T-helper 17 cell (primary cell): ENCODE data around the gene TIGAR. TPM values are rescaled to one million over a fixed set of nuclear protein-coding genes. Genes with fewer than 3 reads are reported as not detected.
A peak's percentile ranks its signal among the peaks of the same experiment; 100 is the strongest.

ENCODE experiments used
- ATAC-seq: fragments of 150-1000 bp; cut with Tn5 transposase; 2 replicates; pipeline ENCODE4 v1.10.0; 2021; ENCODE audit warnings: mild to moderate bottlenecking, moderate library complexity
- DNase-seq, 3 donors: peaks; one replicate each; pipeline versions ENCODE4 v3.0.0 to v3.0.0-alpha.2; 2020 to 2021
- H3K9me3 ChIP-seq: one replicate; pipeline ENCODE4 v1.7.0; 2013; ENCODE audit warnings: low read length, mild to moderate bottlenecking; ENCODE audit not compliant: control insufficient read depth, poor library complexity, severe bottlenecking
- H3K27ac Mint-ChIP-seq: one replicate; pipeline ENCODE4 v1.8.0; 2022; ENCODE audit warnings: mild to moderate bottlenecking, moderate library complexity, mixed read lengths
- H3K27me3 Mint-ChIP-seq: one replicate; pipeline ENCODE4 v1.8.0; 2022; ENCODE audit warnings: mixed read lengths
- H3K36me3 Mint-ChIP-seq: one replicate; pipeline ENCODE4 v1.8.0; 2022; ENCODE audit warnings: low read depth, mixed read lengths
- H3K4me1 Mint-ChIP-seq: one replicate; pipeline ENCODE4 v1.8.0; 2022; ENCODE audit warnings: mild to moderate bottlenecking, mixed read lengths
- H3K4me3 Mint-ChIP-seq: one replicate; pipeline ENCODE4 v1.8.0; 2022; ENCODE audit warnings: mild to moderate bottlenecking, moderate library complexity, mixed read lengths
- total RNA-seq, 4 donors: library from RNA in 2 of 4; stranded (reverse) in 2 of 4; gene quantifications; one replicate each; pipeline ENCODE4 v1.2.3 and lab custom pipeline; 2022 to 2026

The TIGAR gene
- total RNA-seq, 2 donors from 2014 or later = 7.8 to 10.7 TPM

DNA sequence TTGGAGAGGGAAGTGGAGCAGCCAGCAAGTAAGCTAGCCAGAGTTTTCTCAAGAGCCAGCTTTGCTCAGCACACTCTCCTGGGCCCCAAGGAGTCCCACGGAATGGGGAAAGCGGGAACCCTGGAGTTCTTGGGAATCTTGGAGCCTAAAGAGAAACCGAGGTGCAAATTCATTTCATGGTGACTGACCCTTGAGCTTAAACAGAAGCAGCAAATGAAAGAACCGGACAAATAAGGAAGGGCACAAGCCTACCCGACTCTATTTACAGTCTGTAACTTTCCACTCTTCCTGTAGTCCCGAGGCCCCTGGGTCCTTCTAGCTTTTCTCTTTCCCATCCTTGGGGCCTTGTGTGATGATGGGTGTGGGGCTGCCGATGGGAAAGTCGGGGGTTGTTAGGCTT is 18.1 kb upstream of the TIGAR start:
- H3K9me3 ChIP-seq = no peaks in the 10 kb centered on the region
- DNase-seq (no peak), ATAC-seq (no peak)
- H3K27me3 Mint-ChIP-seq = no peaks in the 10 kb centered on the region
- peak overlapping the region; percentile 24 for H3K27ac Mint-ChIP-seq
- H3K36me3 Mint-ChIP-seq = peaks cover 3% of the 10 kb centered on the region
- no peak overlapping the region for H3K4me3 Mint-ChIP-seq
- peaks cover 25% of the 10 kb centered on the region for H3K4me1 Mint-ChIP-seq

- DNase-seq (no peak), ATAC-seq (no peak)
- Mint-ChIP-seq H3K27ac (peak overlapping the region; percentile 75), H3K36me3 (peaks cover 3% of the 10 kb centered on the region), H3K4me1 (peaks cover 25% of the 10 kb centered on the region), H3K4me3 (no peak overlapping the region), H3K27me3 (no peaks in the 10 kb centered on the region)
- H3K9me3 ChIP-seq = no peaks in the 10 kb centered on the region
Measured at GRCh38 chr12:4303750-4304149, 17.3 kb upstream of the TIGAR start.

DNA sequence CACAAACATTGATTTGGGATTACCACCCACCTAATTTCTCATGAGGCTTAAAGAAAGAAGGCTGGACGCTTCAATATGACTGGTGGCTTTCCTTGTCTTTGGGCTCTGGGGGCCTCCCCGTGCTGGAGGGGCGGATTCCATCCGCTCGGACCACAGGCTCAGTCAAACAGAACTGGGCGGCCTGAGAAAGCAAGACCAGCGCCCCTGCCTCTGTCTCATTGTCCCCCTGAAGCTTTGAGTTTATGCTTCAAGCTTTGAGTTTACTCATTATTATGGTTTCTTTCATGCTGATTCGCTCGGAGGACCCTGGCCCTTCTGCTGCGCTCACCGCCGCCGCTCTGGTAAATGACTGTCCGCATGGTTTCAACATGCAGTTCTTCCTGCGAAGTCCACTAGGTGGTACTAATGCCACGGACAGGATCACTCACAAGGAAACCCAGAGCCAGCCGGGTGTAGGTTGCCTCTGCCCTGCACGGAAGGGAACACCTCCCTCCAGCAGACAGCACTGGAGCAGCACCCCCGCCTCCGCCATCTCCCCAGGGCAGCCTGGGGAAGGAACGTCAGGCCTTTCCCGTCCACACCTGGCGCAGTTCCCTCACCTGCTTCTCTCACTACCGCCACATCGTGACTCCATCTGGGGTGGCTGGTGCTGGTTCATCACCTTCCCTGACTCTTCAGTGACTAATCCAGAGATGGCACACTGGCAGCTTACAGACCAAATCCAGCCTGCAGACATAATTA is 13.2 kb upstream of the TIGAR start:
- Mint-ChIP-seq H3K4me1 (peaks cover 10% of the 10 kb centered on the region), H3K27me3 (no peaks in the 10 kb centered on the region), H3K27ac (peak overlapping the region; percentile 63), H3K4me3 (peak overlapping the region; percentile 21), H3K36me3 (no peaks in the 10 kb centered on the region)
- ATAC-seq (peak; percentile 46), DNase-seq (no peak)
- no peaks in the 10 kb centered on the region for H3K9me3 ChIP-seq

DNA sequence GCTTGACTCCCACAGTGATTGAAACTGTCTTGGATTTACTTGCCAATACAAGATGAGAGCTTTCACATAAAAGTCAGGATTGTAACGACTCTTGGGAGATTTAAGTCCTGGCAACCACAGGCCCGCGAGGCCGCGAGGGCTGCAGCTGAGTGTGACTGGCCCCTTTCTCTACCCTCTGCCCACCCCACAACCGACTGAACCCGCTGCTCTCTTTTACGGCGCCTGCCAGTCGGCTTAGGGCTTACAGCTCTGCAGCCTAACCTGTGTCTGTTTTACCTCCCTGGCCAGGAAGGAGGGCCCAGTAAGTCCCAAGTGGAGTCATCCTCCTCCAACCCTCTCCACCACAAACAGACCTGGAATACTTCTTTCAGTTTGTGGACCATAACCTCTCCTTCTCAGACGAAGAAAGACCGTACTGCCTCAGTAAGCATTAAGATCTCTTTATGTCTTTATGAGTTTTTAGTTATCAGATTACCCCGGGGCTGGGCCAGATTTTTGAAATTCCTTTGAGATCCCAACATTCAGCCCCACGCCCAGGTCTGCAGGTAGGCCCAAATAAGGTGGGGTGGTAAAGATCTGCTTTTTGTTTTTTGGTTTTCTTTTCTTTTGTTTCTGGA is 12.6 kb upstream of the TIGAR start:
- ATAC-seq = no peak
- Mint-ChIP-seq H3K27me3 (no peaks in the 10 kb centered on the region), H3K4me1 (peaks cover 6% of the 10 kb centered on the region), H3K27ac (peak overlapping the region; percentile 63), H3K4me3 (no peak overlapping the region), H3K36me3 (no peaks in the 10 kb centered on the region)
- no peaks in the 10 kb centered on the region for H3K9me3 ChIP-seq
- DNase-seq = no peak

DNA sequence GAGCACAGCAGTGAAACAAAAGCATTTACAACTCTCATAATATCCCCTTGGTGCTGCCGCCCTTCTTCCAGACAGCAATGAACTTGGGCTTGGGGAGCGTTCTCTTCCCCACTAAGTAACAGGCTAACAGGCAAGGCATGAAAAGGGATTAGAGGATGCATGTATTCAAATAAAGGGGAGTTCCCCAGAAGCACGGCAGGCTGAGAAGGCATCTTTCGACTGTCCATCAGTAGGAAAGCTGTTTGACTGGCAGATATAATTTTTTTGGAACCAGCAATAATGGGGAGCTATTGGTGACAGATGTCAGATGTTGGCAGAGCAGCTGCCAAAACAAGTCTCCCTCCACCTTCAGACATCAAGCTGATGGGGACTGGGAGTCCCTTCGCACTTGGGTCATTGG is 9.2 kb upstream of the TIGAR start:
- Mint-ChIP-seq H3K27me3 (no peaks in the 10 kb centered on the region), H3K4me1 (no peaks in the 10 kb centered on the region), H3K36me3 (no peaks in the 10 kb centered on the region), H3K4me3 (no peak overlapping the region), H3K27ac (peak overlapping the region; percentile 16)
- H3K9me3 ChIP-seq = no peaks in the 10 kb centered on the region
- ATAC-seq = no peak
- no peak for DNase-seq

- H3K9me3 ChIP-seq = no peaks in the 10 kb centered on the region
- Mint-ChIP-seq H3K4me1 (no peaks in the 10 kb centered on the region), H3K27ac (no peak overlapping the region), H3K27me3 (no peaks in the 10 kb centered on the region), H3K36me3 (no peaks in the 10 kb centered on the region), H3K4me3 (no peak overlapping the region)
- ATAC-seq (no peak), DNase-seq (no peak)
Measured at GRCh38 chr12:4312251-4312650, 8.8 kb upstream of the TIGAR start.

GRCh38 chr12:4320497-4320852 is 538 bp upstream of the TIGAR start:
- H3K4me1 Mint-ChIP-seq = peaks cover 25% of the 10 kb centered on the region

GRCh38 chr12:4322726-4323125 is 1.7 kb downstream of the TIGAR start:
- H3K36me3 Mint-ChIP-seq = no peaks in the 10 kb centered on the region
- peaks cover 31% of the 10 kb centered on the region for H3K4me1 Mint-ChIP-seq
- ATAC-seq = no peak
- H3K4me3 Mint-ChIP-seq = peak overlapping the region; percentile 19
- peak overlapping the region; percentile 96 for H3K27ac Mint-ChIP-seq
- DNase-seq = no peak
- H3K9me3 ChIP-seq = no peaks in the 10 kb centered on the region
- H3K27me3 Mint-ChIP-seq = no peaks in the 10 kb centered on the region

More at GRCh38 chr12:4320497-4320852, 538 bp upstream of the TIGAR start:
- H3K4me3 Mint-ChIP-seq = peak overlapping the region; percentile 95
- H3K27me3 Mint-ChIP-seq = no peaks in the 10 kb centered on the region
- peak; percentile 28 for ATAC-seq
- peak overlapping the region; percentile 96 for H3K27ac Mint-ChIP-seq
- no peaks in the 10 kb centered on the region for H3K9me3 ChIP-seq
- no peak for DNase-seq
- no peaks in the 10 kb centered on the region for H3K36me3 Mint-ChIP-seq

GRCh38 chr12:4323396-4323795 is 2.4 kb downstream of the TIGAR start:
- ATAC-seq (no peak), DNase-seq (no peak)
- Mint-ChIP-seq H3K27ac (peak overlapping the region; percentile 96), H3K27me3 (no peaks in the 10 kb centered on the region), H3K4me3 (no peak overlapping the region), H3K36me3 (no peaks in the 10 kb centered on the region), H3K4me1 (peaks cover 31% of the 10 kb centered on the region)
- H3K9me3 ChIP-seq = no peaks in the 10 kb centered on the region

DNA sequence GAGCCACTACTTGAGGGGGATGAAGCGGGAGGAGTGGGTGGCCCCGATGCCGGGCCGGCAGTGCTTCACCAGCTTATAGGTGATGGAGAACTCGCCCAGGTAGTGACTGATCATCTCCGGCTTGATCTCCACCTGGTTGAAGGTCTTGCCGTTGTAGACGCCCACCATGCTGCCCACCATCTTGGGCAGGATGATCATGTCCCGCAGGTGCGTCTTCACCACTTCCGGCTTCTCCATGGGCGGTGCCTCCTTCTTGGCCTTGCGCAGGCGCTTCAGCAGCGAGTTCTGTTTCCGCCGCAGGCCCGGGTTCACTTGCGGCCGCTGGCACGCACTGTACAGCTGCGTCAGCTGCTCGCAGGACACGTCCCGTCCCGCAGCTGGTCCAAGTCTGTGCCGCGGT is 3.4 kb downstream of the TIGAR start:
- no peaks in the 10 kb centered on the region for H3K9me3 ChIP-seq
- peaks cover 33% of the 10 kb centered on the region for H3K4me1 Mint-ChIP-seq
- no peak overlapping the region for H3K27ac Mint-ChIP-seq
- H3K4me3 Mint-ChIP-seq = no peak overlapping the region
- no peaks in the 10 kb centered on the region for H3K27me3 Mint-ChIP-seq
- no peaks in the 10 kb centered on the region for H3K36me3 Mint-ChIP-seq
- ATAC-seq (no peak), DNase-seq (no peak)

DNA sequence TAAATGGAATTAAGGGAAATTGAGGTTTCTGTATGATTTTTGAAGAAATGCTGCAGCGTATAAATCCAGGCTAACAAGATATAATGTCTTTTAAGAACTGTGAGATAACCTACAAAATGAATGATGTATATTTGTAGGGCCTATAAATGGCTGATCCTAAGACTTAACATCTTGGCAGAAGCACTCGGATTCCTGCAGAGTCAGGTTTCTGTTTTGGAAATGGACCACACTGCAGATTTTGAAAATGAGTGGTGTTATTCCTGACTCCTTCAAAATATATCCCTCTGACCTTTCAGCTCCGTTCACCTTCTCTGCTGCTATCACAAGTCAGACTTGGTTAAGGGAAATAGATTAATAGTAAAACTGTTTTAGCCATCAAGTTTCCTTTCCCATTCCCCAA is 5.0 kb downstream of the TIGAR start:
- Mint-ChIP-seq H3K4me3 (no peak overlapping the region), H3K27me3 (no peaks in the 10 kb centered on the region), H3K36me3 (no peaks in the 10 kb centered on the region), H3K27ac (no peak overlapping the region), H3K4me1 (peaks cover 29% of the 10 kb centered on the region)
- H3K9me3 ChIP-seq = no peaks in the 10 kb centered on the region
- DNase-seq = no peak
- ATAC-seq = no peak

DNA sequence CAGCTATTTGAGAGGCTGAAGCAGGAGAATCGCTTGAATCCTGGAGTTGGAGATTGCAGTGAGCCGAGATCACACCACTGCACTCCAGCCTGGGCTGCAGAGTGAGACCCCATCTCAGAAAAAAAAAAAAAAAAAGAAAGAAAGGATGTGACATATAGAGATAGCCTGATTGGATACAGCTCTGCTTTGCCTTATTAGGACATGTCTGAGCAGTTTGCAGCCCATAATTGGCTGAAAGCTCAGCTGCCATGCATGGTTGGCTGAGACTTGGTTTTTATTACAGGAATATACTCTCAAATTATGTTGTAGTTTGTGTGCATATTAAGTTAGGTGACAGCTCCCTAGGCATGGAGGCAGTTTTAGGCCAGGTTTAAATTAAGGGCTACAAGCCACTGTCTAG is 6.3 kb downstream of the TIGAR start:
- Mint-ChIP-seq H3K27ac (no peak overlapping the region), H3K4me1 (peaks cover 22% of the 10 kb centered on the region), H3K4me3 (no peak overlapping the region), H3K36me3 (no peaks in the 10 kb centered on the region), H3K27me3 (no peaks in the 10 kb centered on the region)
- ATAC-seq (no peak), DNase-seq (no peak)
- H3K9me3 ChIP-seq = no peaks in the 10 kb centered on the region

DNA sequence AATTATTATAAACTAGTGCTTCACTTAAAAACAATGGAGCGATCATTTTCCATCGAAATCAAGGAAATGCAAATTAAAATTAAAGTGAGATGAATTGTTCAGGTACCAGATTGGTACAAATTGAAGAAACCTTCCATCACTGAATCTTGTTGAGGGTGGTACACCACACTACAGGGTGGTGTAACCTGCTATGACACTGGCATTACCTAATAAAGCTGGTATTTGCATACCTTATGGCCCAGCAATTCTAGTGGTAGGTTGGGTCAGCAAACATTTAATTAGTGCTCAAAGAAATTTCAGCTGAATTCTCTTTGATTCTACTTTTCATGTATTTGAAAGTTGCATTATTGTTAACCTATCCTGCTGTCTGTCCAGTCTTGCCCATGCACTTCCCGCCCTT is 9.2 kb downstream of the TIGAR start:
- H3K9me3 ChIP-seq = no peaks in the 10 kb centered on the region
- no peak for DNase-seq
- no peak overlapping the region for H3K4me3 Mint-ChIP-seq
- peaks cover 13% of the 10 kb centered on the region for H3K4me1 Mint-ChIP-seq
- H3K36me3 Mint-ChIP-seq = peaks cover 3% of the 10 kb centered on the region
- no peak for ATAC-seq
- no peaks in the 10 kb centered on the region for H3K27me3 Mint-ChIP-seq
- H3K27ac Mint-ChIP-seq = no peak overlapping the region

DNA sequence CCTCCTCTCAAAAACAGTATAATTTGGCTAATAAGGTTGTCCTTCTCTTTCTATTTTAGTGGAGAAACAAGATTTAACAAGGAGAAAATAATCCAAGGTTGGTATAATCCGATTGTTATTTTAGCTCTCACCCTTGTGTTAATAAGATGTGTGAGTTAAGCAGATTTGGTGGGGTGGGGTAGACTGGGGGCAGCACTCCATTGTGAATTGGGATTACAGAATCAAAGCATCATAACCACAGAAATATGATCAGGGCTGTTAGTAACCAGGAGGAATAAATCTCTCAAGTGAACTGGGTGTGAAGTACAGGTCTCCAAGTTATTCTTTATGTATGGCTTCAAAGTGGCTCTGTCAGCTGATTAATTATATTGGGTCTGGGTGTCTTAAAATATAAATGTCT is 10.2 kb downstream of the TIGAR start:
- no peak for ATAC-seq
- Mint-ChIP-seq H3K27ac (peak overlapping the region; percentile 29), H3K36me3 (peaks cover 3% of the 10 kb centered on the region), H3K4me1 (peaks cover 11% of the 10 kb centered on the region), H3K27me3 (no peaks in the 10 kb centered on the region), H3K4me3 (no peak overlapping the region)
- no peaks in the 10 kb centered on the region for H3K9me3 ChIP-seq
- no peak for DNase-seq
